Transverse colon (tissue), 4 donors: Measurements from ENCODE around the gene HSPA12A. TPM values are rescaled to one million over a fixed set of nuclear protein-coding genes. Genes with fewer than 3 reads are reported as not detected.

Experiments
- DNase-seq: peaks from one replicate; pipeline ENCODE4 v3.0.0-alpha.2; 2019
- H3K27ac ChIP-seq, 4 donors: fragments of 200-600 bp; sonication (generic); 2 replicates each; pipeline ENCODE4 v1.5.1; 2016 to 2018; ENCODE audit warnings: inconsistent platforms in 4 of 4
- H3K27me3 ChIP-seq: fragments of 200-600 bp; sonication (generic); 2 replicates; pipeline ENCODE4 v1.5.1; 2017; ENCODE audit warnings: inconsistent platforms
- H3K36me3 ChIP-seq, 4 donors: fragments of 200-600 bp; sonication (generic); 2 replicates each; pipeline ENCODE4 v1.5.1; 2017 to 2019; ENCODE audit warnings: inconsistent platforms in 4 of 4
- H3K4me1 ChIP-seq, 4 donors: fragments of 200-600 bp; sonication (generic); 2 replicates each; pipeline ENCODE4 v1.5.1; 2017 to 2020; ENCODE audit warnings: inconsistent platforms in 4 of 4
- H3K4me3 ChIP-seq, 4 donors: fragments of 200-600 bp; sonication (generic); 1 replicate in 1 of 4; 2 replicates in 3 of 4; pipeline versions ENCODE4 v1.5.1 to v1.6.1; 2017 to 2019; ENCODE audit warnings: inconsistent platforms in 4 of 4
- H3K9me3 ChIP-seq, 2 donors: fragments of 200-600 bp; sonication (generic); 2 replicates each; pipeline ENCODE4 v1.5.1; 2017 to 2019; ENCODE audit warnings: inconsistent platforms in 2 of 2
- EP300 ChIP-seq: sonication (generic); formaldehyde crosslinking; IDR thresholded peaks from one replicate; pipeline ENCODE4 v1.6.1; 2017; ENCODE audit warnings: antibody characterized with exemption, low read depth
- POLR2A ChIP-seq: fragments of 450-650 bp; IDR thresholded peaks from one replicate; pipeline ENCODE4 v1.6.1; 2016; ENCODE audit warnings: antibody characterized with exemption, mild to moderate bottlenecking, moderate library complexity
- POLR2AphosphoS5 ChIP-seq, 3 donors: sonication (generic); formaldehyde crosslinking; IDR thresholded peaks; one replicate each; pipeline ENCODE4 v1.6.1; 2016; ENCODE audit warnings: antibody characterized with exemption in 3 of 3
- WGBS, 2 donors: methylation state at CpG; one replicate each; pipeline ENCODE4 v1.1.5; 2018; ENCODE audit warnings: low coverage in 1 of 2; 5-methylcytosine and 5-hydroxymethylcytosine counted together
- in situ Hi-C, 4 donors: fragments of 200-750 bp; cut with MboI; loops; one replicate each; pipeline versions ENCODE4 v1.15.0 to v1.15.1; 2017; ENCODE audit warnings: low sequenced_read_pairs in 3 of 4, low pct_ligation_motif_present in 1 of 4, low pct_unique_long_range_greater_than_20kb in 1 of 4
- intact Hi-C: fragments of 100-400 bp; cut with DNase I; formaldehyde crosslinking; loops from one replicate; pipeline ENCODE4 v1.15.1; 2023; ENCODE audit warnings: low total_unique reads
- total RNA-seq, 4 donors: library from RNA; depleted of rRNA; stranded (reverse); fragments of >200 nt; gene quantifications; one replicate each; pipeline ENCODE4 v1.1.0, GENCODE V29; 2016
- TF ChIP-seq, protein P1 (sequence below), 5 experiments: fragments of 200-600 bp in 3 of 5; fragments of 450-650 bp in 2 of 5; sonication (generic) in 3 of 5; IDR thresholded peaks; 1 replicate in 2 of 5; 2 replicates in 3 of 5; pipeline ENCODE4 v1.5.1; 2016 to 2017; ENCODE audit warnings: antibody characterized with exemption in 5 of 5, inconsistent platforms in 3 of 5, mild to moderate bottlenecking in 2 of 5, moderate library complexity in 1 of 5

Gene HSPA12A
- total RNA-seq, 4 donors from 2014 or later: 6.4 to 52.3 (median 9.5) TPM

DNA sequence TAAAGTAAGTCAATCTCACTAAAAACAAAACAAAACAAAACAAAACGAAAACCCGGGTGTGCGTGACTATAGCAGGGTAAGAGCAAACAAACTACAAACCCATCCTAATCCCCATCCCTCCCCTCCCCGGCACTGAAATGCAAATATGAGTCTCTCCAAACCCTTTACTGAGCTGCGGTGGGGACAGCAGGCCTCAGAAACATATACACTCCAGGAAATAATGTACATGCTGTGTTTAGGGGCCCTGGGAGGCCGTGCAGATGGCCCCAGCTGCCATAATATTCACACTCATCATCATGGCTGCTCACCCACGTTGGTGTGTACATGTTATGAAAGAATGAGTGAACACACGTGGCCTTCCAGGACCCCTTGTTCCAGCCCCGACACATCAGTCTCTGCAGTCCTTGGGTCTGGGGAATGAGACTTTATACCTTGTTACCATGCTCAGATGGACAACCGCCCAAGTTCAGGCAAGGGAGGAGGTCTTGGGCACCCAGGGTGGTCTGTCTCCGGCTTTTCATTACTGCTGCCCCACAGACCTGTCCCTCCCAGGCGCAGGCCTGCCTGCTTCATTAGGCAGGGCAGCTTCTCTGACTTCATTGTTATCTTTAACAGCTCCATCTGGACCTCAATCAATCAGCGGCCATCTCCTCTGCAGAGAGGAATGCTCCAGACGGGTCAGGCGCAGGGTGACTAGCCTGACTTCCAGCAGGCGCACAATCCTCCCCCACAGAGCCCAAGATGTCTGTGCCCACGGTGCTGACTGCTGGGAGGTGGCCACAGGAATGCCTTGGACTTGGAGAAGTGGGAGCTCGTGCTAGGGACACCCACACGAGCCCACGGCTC is 20.6 kb downstream of the HSPA12A start:
- WGBS, 2 donors: 39 to 63% methylated on average over 7 to 20 of the region's 20 CpGs
- in situ Hi-C loops (no loop called here), intact Hi-C loops (no loop called here)
- Histone ChIP-seq H3K4me3 (no peak overlapping the region), H3K9me3 (no peaks in the 10 kb centered on the region), H3K27ac (no peak overlapping the region), H3K4me1 (peaks cover 0 to 18% (median 10%) of the 10 kb centered on the region in 4 donors), H3K27me3 (no peaks in the 10 kb centered on the region), H3K36me3 (no peaks in the 10 kb centered on the region)
- no peak for TF ChIP-seq POLR2AphosphoS5 (IDR thresholded peaks at IDR 0.05)
- no peak for TF ChIP-seq POLR2A
- TF ChIP-seq, protein P1, sequence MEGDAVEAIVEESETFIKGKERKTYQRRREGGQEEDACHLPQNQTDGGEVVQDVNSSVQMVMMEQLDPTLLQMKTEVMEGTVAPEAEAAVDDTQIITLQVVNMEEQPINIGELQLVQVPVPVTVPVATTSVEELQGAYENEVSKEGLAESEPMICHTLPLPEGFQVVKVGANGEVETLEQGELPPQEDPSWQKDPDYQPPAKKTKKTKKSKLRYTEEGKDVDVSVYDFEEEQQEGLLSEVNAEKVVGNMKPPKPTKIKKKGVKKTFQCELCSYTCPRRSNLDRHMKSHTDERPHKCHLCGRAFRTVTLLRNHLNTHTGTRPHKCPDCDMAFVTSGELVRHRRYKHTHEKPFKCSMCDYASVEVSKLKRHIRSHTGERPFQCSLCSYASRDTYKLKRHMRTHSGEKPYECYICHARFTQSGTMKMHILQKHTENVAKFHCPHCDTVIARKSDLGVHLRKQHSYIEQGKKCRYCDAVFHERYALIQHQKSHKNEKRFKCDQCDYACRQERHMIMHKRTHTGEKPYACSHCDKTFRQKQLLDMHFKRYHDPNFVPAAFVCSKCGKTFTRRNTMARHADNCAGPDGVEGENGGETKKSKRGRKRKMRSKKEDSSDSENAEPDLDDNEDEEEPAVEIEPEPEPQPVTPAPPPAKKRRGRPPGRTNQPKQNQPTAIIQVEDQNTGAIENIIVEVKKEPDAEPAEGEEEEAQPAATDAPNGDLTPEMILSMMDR (IDR thresholded peaks at IDR 0.05): no peak
- no peak for TF ChIP-seq EP300
- no peak for DNase-seq

DNA sequence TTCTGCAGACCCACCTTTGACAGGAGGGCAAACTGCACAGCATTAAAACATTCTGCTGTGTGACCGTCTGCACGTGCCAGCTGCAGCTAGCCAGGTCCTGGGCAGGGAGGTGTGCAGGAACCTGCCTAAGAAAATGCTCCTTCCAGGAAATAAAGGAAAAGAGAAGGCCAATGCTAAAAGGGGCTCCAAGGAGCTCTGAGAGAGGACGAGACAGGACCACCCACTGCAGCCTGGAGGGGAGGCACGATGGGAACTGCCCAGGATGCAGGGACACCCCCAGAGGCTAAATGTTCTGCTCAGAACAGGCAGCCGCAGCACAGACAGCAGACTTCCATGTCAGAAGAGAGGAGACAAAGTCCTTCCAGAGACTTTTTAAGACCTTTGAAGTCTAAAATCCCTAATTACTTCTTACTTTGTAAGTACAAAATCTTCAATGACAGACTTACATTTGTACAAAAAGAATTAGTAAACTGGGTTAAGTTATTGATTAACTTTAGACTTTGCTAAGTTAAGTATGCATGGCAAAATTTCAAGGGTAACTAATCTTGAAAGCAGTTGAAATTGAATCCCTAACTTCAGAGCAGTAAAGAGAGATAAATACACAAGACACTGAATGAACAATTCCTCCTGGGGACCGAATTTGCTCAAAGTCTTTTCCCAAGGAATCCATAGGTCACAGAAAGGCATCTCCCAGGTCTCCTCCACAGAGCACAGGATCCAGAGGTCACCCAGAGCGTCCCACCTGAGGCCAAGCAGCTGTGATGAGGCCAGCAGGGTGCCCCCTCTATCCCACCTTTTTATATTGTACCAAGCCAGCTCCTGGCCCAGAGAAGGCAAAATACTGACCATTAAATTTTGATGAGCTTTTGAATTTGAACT is 21.5 kb downstream of the HSPA12A start:
- Histone ChIP-seq H3K9me3 (no peaks in the 10 kb centered on the region), H3K36me3 (no peaks in the 10 kb centered on the region), H3K27ac (no peak overlapping the region), H3K27me3 (no peaks in the 10 kb centered on the region), H3K4me3 (no peak overlapping the region), H3K4me1 (peaks cover 0 to 18% (median 10%) of the 10 kb centered on the region in 4 donors)
- peak; percentile 13 for DNase-seq
- TF ChIP-seq EP300 (no peak), POLR2AphosphoS5 (IDR thresholded peaks at IDR 0.05) (no peak), POLR2A (no peak)
- TF ChIP-seq, protein P1 (IDR thresholded peaks at IDR 0.05): no peak
- WGBS, 2 donors: 43 to 47% methylated on average over 5 to 7 of the region's 7 CpGs
- in situ Hi-C loops: no loop called here
- intact Hi-C loops: no loop called here

DNA sequence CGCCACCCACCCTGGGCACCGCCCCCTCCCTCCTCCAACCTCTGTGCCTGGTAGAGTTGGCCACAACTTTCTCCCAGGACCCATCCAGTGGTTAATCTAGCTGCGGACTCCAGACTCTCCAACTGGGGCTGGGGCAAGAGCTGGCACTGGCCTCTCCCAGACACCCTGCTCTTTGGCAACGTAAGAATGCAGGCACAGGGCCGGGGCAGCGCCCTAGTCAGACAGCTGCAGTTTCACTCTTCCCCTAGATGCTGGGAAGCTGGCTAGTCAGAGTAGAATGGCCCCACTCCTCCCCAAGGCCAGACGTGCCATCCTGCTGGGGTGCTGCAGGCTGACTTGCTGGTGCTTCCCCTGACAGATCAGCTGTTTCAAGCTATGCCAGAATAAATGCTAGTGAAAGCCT is 22.1 kb downstream of the HSPA12A start:
- H3K36me3 ChIP-seq: no peaks in the 10 kb centered on the region
- H3K9me3 ChIP-seq: no peaks in the 10 kb centered on the region
- intact Hi-C loops (no loop called here), in situ Hi-C loops (no loop called here)
- DNase-seq: peak; percentile 27
- TF ChIP-seq EP300 (no peak), POLR2AphosphoS5 (IDR thresholded peaks at IDR 0.05) (no peak), POLR2A (no peak)
- TF ChIP-seq, protein P1 (IDR thresholded peaks at IDR 0.05): no peak
- WGBS, 2 donors: 41% methylated on average over 7 of the region's 7 CpGs; no CpG with 5 or more reads in 1 of the 2 donors
- no peaks in the 10 kb centered on the region for H3K27me3 ChIP-seq
- H3K4me3 ChIP-seq: no peak overlapping the region
- peaks cover 0 to 18% (median 10%) of the 10 kb centered on the region in 4 donors for H3K4me1 ChIP-seq
- no peak overlapping the region for H3K27ac ChIP-seq

DNA sequence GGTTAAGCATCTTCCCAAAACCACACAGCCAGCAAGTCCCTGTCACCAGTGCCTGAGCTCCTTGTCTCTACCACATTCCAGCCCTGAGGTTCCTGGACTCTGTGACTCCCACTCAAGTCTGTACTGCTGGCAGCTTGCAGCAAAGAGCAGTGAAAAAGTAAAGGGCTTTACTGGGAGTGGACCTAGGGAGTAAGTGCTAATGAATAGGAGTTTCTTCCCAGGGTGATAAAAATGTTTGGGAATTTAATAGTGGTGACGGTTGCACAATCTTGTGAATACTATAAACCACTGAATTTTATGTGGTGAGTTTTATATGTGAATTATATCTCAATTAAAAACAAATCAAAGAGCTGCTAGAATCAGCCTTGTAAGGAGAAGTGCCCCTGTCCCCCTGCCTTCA is 22.6 kb downstream of the HSPA12A start:
- TF ChIP-seq, protein P1 (IDR thresholded peaks at IDR 0.05): no peak
- TF ChIP-seq POLR2A (no peak), POLR2AphosphoS5 (IDR thresholded peaks at IDR 0.05) (no peak), EP300 (no peak)
- in situ Hi-C loops: no loop called here
- H3K36me3 ChIP-seq: no peaks in the 10 kb centered on the region
- no peak overlapping the region for H3K27ac ChIP-seq
- no peaks in the 10 kb centered on the region for H3K9me3 ChIP-seq
- H3K4me3 ChIP-seq: no peak overlapping the region
- intact Hi-C loops: no loop called here
- H3K27me3 ChIP-seq: no peaks in the 10 kb centered on the region
- peaks cover 0 to 18% (median 10%) of the 10 kb centered on the region in 4 donors for H3K4me1 ChIP-seq
- DNase-seq: no peak
- WGBS, 2 donors: 33 to 40% methylated on average over 1 of the region's 1 CpG
